OCI-LY7 (cell line): ENCODE data around the gene TBC1D17. TPM values are rescaled to one million over a fixed set of nuclear protein-coding genes. Genes with fewer than 3 reads are reported as not detected.

Source experiments
- BruUV-seq: library from RNA; stranded (reverse); fragments of 400-500 nt; replicated peaks from 2 replicates; lab custom pipeline; 2021; lab: Mats Ljungman, UMichigan
- CTCF ChIA-PET: fragments of 300-600 bp; sonication (Branson Sonifier 250); formaldehyde crosslinking; loops from one replicate; lab custom pipeline; 2022; ENCODE audit warnings: antibody characterized with exemption; ENCODE audit not compliant: unreplicated experiment; lab: Charles Lee
- POLR2A ChIA-PET: fragments of 300-600 bp; sonication (Branson Sonifier 250); formaldehyde crosslinking; loops from one replicate; lab custom pipeline; 2022; ENCODE audit warnings: antibody characterized with exemption; lab: Charles Lee
- DNase-seq: peaks from one replicate; pipeline ENCODE4 v3.0.0-alpha.2; 2015; ENCODE audit warnings: low spot score
- H2AFZ ChIP-seq: fragments of 200-600 bp; sonication (generic), shearing (Covaris generic); 2 replicates; pipeline ENCODE4 v1.6.1; 2014; ENCODE audit warnings: mild to moderate bottlenecking, antibody characterized with exemption, low read length, moderate library complexity
- H3K27ac ChIP-seq: fragments of 200-600 bp; sonication (generic); 2 replicates; pipeline ENCODE4 v1.5.1; 2014; ENCODE audit warnings: mixed run types, low read depth, mild to moderate bottlenecking, moderate library complexity, low read length, inconsistent platforms; ENCODE audit not compliant: poor library complexity, severe bottlenecking
- H3K36me3 ChIP-seq: fragments of 200-600 bp; sonication (generic); 2 replicates; pipeline ENCODE4 v1.6.1; 2014; ENCODE audit warnings: mild to moderate bottlenecking, antibody characterized with exemption, low read length, moderate library complexity, mixed read lengths; ENCODE audit not compliant: insufficient read depth
- H3K4me1 ChIP-seq: fragments of 200-600 bp; sonication (generic); 2 replicates; pipeline ENCODE4 v1.5.1; 2014; ENCODE audit warnings: mild to moderate bottlenecking, low read length; ENCODE audit not compliant: insufficient read depth, poor library complexity, severe bottlenecking
- H3K4me2 ChIP-seq: fragments of 200-600 bp; sonication (generic); 2 replicates; pipeline ENCODE4 v1.6.1; 2014; ENCODE audit warnings: mild to moderate bottlenecking, low read length
- H3K4me3 ChIP-seq: fragments of 200-600 bp; sonication (generic); 2 replicates; pipeline ENCODE4 v1.5.1; 2014; ENCODE audit warnings: mild to moderate bottlenecking, low read depth, low read length; ENCODE audit not compliant: poor library complexity, severe bottlenecking
- H3K79me2 ChIP-seq: fragments of 200-600 bp; sonication (generic); 2 replicates; pipeline ENCODE4 v1.6.1; 2016; ENCODE audit warnings: low read depth, mild to moderate bottlenecking, low read length, moderate library complexity, mixed read lengths; ENCODE audit not compliant: insufficient read depth
- H3K9me2 ChIP-seq: fragments of 200-600 bp; sonication (generic); 2 replicates; pipeline ENCODE4 v1.6.1; 2016; ENCODE audit warnings: mild to moderate bottlenecking, low read length, mixed read lengths; ENCODE audit not compliant: insufficient read depth
- H3K9me3 ChIP-seq: fragments of 200-600 bp; sonication (generic); 2 replicates; pipeline ENCODE4 v1.6.1; 2014; ENCODE audit warnings: mild to moderate bottlenecking, mixed run types, low read length, mixed read lengths
- H4K20me1 ChIP-seq: fragments of 200-600 bp; sonication (generic); 2 replicates; pipeline ENCODE4 v1.6.1; 2014; ENCODE audit warnings: mild to moderate bottlenecking, antibody characterized with exemption, low read length, moderate library complexity, mixed read lengths; ENCODE audit not compliant: insufficient read depth
- CTCF ChIP-seq: fragments of 200-600 bp; sonication (generic); conservative IDR thresholded peaks from 2 replicates; pipeline ENCODE4 v1.5.1; 2014; ENCODE audit warnings: mild to moderate bottlenecking, antibody characterized with exemption, low read length, moderate library complexity, mixed read lengths
- EZH2phosphoT487 ChIP-seq: fragments of 200-600 bp; sonication (generic); IDR thresholded peaks from 2 replicates; pipeline ENCODE4 v1.6.1; 2018; ENCODE audit warnings: low read depth, borderline replicate concordance, mild to moderate bottlenecking, mixed run types, antibody characterized with exemption, low read length, moderate library complexity, mixed read lengths
- intact Hi-C: fragments of 100-400 bp; cut with micrococcal nuclease; formaldehyde crosslinking; loops from one replicate; pipeline ENCODE4 v1.10.0; 2022; ENCODE audit not compliant: unreplicated experiment
- total RNA-seq, 2 experiments: library from RNA; depleted of rRNA in 1 of 2; stranded (reverse); fragments of >200 nt in 1 of 2; shearing (Covaris generic) in 1 of 2; gene quantifications; 2 replicates each; pipeline ENCODE4 v1.2.3, GENCODE V29; 2014 to 2022

The TBC1D17 gene
- total RNA-seq, 2 experiments from 2014 or later: 8.0 to 24.0 TPM

- Histone ChIP-seq H3K79me2 (no peaks in the 10 kb centered on the region), H3K9me3 (no peaks in the 10 kb centered on the region), H3K9me2 (no peaks in the 10 kb centered on the region), H4K20me1 (no peaks in the 10 kb centered on the region), H3K36me3 (peaks cover 97% of the 10 kb centered on the region), H3K4me2 (no peak overlapping the region), H2AFZ (no peak overlapping the region), H3K27ac (no peak overlapping the region), H3K4me1 (no peaks in the 10 kb centered on the region), H3K4me3 (no peak overlapping the region)
- DNase-seq: no peak
- intact Hi-C loops: no loop called here
- BruUV-seq: no TSS peak
- POLR2A ChIA-PET: no interaction called here
- TF ChIP-seq CTCF: no peak
- no peak for TF ChIP-seq EZH2phosphoT487
- CTCF ChIA-PET: no interaction called here
Observed at GRCh38 chr19:49837425-49837824, 40.1 kb upstream of the TBC1D17 start.

- BruUV-seq: no TSS peak
- Histone ChIP-seq H3K79me2 (no peaks in the 10 kb centered on the region), H3K27ac (no peak overlapping the region), H3K9me2 (no peaks in the 10 kb centered on the region), H2AFZ (no peak overlapping the region), H3K4me3 (no peak overlapping the region), H4K20me1 (no peaks in the 10 kb centered on the region), H3K4me1 (peaks cover 8% of the 10 kb centered on the region), H3K9me3 (no peaks in the 10 kb centered on the region), H3K36me3 (peaks cover 83% of the 10 kb centered on the region), H3K4me2 (no peak overlapping the region)
- intact Hi-C loops: no loop called here
- ChIA-PET CTCF (no interaction called here), POLR2A (interaction anchor here (0.6 kb wide), 1 partner anchor 19 kb away, joined by 3 read pairs; no protein-coding TSS in a partner anchor)
- no peak for TF ChIP-seq EZH2phosphoT487
- TF ChIP-seq CTCF: no peak
- DNase-seq: no peak
Observed at GRCh38 chr19:49838885-49839588, 38.5 kb upstream of the TBC1D17 start.

- Histone ChIP-seq H3K79me2 (no peaks in the 10 kb centered on the region), H3K36me3 (peaks cover 76% of the 10 kb centered on the region), H3K4me3 (no peak overlapping the region), H4K20me1 (no peaks in the 10 kb centered on the region), H3K4me1 (peaks cover 10% of the 10 kb centered on the region), H3K4me2 (no peak overlapping the region), H3K27ac (no peak overlapping the region), H3K9me2 (no peaks in the 10 kb centered on the region), H3K9me3 (no peaks in the 10 kb centered on the region), H2AFZ (no peak overlapping the region)
- ChIA-PET CTCF (no interaction called here), POLR2A (no interaction called here)
- BruUV-seq: TSS peak; percentile 61
- TF ChIP-seq CTCF (no peak), EZH2phosphoT487 (no peak)
- no peak for DNase-seq
- intact Hi-C loops: no loop called here
Observed at GRCh38 chr19:49839713-49840112, 37.8 kb upstream of the TBC1D17 start.
